Measurements from ENCODE around the gene INTS6. TPM values are rescaled to one million over a fixed set of nuclear protein-coding genes. Genes with fewer than 3 reads are reported as not detected.

INTS6 gene
- total and polyA plus RNA-seq, 5 donors from 2014 or later, result 19.3 to 62.0 (median 21.8) TPM

- Mint-ChIP-seq H3K9me3 (no peaks in the 10 kb centered on the region), H3K4me3 (no peak overlapping the region), H3K27me3 (no peaks in the 10 kb centered on the region), H3K27ac (no peak overlapping the region), H3K4me1 (no peaks in the 10 kb centered on the region), H3K36me3 (no peaks in the 10 kb centered on the region)
- Histone ChIP-seq H3K27ac (ENCODE audit: insufficient read depth, low read length, poor library complexity, severe bottlenecking) (no peak overlapping the region), H3K4me3 (ENCODE audit: low read depth, low read length) (no peak overlapping the region), H3K27me3 (ENCODE audit: control insufficient read depth, insufficient read depth, low read length) (no peaks in the 10 kb centered on the region), H3K36me3 (ENCODE audit: control insufficient read depth, insufficient read depth, low read length) (no peaks in the 10 kb centered on the region), H3K9me3 (ENCODE audit: control insufficient read depth in 2 of 2, low read length in 2 of 2) (no peaks in the 10 kb centered on the region), H3K4me1 (ENCODE audit: control insufficient read depth, insufficient read depth, low read length, poor library complexity, severe bottlenecking) (no peaks in the 10 kb centered on the region)
- ATAC-seq (ENCODE audit: low read depth in 2 of 2) (no peak), DNase-seq (no peak)
These were observed 130.0 kb downstream of the INTS6 start for GRCh38 chr13:51322826-51323225.

- Histone ChIP-seq H3K4me1 (ENCODE audit: control insufficient read depth, insufficient read depth, low read length, poor library complexity, severe bottlenecking) (no peaks in the 10 kb centered on the region), H3K36me3 (ENCODE audit: control insufficient read depth, insufficient read depth, low read length) (no peaks in the 10 kb centered on the region), H3K4me3 (ENCODE audit: low read depth, low read length) (no peak overlapping the region), H3K27me3 (ENCODE audit: control insufficient read depth, insufficient read depth, low read length) (no peaks in the 10 kb centered on the region), H3K9me3 (ENCODE audit: control insufficient read depth in 2 of 2, low read length in 2 of 2) (no peaks in the 10 kb centered on the region), H3K27ac (ENCODE audit: insufficient read depth, low read length, poor library complexity, severe bottlenecking) (no peak overlapping the region)
- DNase-seq (no peak), ATAC-seq (ENCODE audit: low read depth in 2 of 2) (no peak)
- Mint-ChIP-seq H3K9me3 (no peaks in the 10 kb centered on the region), H3K27ac (no peak overlapping the region), H3K36me3 (no peaks in the 10 kb centered on the region), H3K4me3 (no peak overlapping the region), H3K4me1 (no peaks in the 10 kb centered on the region), H3K27me3 (no peaks in the 10 kb centered on the region)
These were observed 131.0 kb downstream of the INTS6 start for GRCh38 chr13:51321836-51322235.

DNA sequence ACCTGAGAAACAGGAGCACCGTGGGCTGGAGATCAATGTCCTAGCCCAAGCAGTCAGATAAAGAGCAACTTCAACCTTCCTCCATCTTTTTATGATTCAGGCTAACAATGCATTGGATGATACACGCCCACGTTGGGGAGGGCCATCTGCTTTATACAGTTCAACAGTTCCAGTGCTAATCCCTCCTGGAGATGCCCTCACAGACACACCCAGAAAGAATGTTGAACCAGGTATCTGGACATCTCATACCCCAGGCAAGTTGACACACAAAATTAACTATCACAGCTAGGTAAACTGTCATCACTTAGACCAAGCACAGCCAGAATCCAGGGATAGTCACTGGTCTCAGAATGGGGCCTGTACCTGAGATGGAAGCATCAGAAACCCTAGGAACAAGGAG lies 134.0 kb downstream of the INTS6 start:
- H3K4me1 ChIP-seq (ENCODE audit: control insufficient read depth, insufficient read depth, low read length, poor library complexity, severe bottlenecking), result no peaks in the 10 kb centered on the region
- H3K27ac Mint-ChIP-seq, result no peak overlapping the region

DNA sequence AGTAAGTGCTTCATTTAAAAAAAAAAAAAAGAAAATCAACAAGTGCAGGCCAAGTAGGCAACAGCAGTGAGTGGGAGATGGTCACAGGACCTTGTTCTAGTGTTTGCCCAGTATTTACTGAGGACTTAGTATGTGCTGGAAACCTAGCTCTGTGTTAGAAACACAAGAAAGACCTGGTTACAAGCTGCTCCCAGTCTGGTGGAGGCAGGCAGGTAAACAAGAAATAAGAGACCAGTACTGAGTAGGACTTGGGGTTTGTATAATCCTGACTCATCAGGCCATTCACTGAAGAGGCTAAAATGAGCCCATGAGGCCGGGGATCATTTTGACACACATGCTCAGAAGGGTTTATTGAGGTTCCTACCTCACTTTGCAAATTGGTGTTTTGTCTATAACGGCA lies 134.8 kb downstream of the INTS6 start:
- Mint-ChIP-seq H3K9me3 (no peaks in the 10 kb centered on the region), H3K4me3 (no peak overlapping the region), H3K36me3 (no peaks in the 10 kb centered on the region), H3K27me3 (peaks cover 6% of the 10 kb centered on the region), H3K4me1 (no peaks in the 10 kb centered on the region), H3K27ac (no peak overlapping the region)
- DNase-seq (no peak), ATAC-seq (ENCODE audit: low read depth in 2 of 2) (no peak)
- H3K9me3 ChIP-seq (ENCODE audit: control insufficient read depth in 2 of 2, low read length in 2 of 2), result no peaks in the 10 kb centered on the region
- H3K36me3 ChIP-seq (ENCODE audit: control insufficient read depth, insufficient read depth, low read length), result no peaks in the 10 kb centered on the region
- no peak overlapping the region for H3K27ac ChIP-seq (ENCODE audit: insufficient read depth, low read length, poor library complexity, severe bottlenecking)
- peaks cover 2% of the 10 kb centered on the region for H3K27me3 ChIP-seq (ENCODE audit: control insufficient read depth, insufficient read depth, low read length)
- H3K4me1 ChIP-seq (ENCODE audit: control insufficient read depth, insufficient read depth, low read length, poor library complexity, severe bottlenecking), result no peaks in the 10 kb centered on the region
- no peak overlapping the region for H3K4me3 ChIP-seq (ENCODE audit: low read depth, low read length)

More for the DNA sequence above, 134.0 kb downstream of the INTS6 start:
- Histone ChIP-seq H3K27ac (ENCODE audit: insufficient read depth, low read length, poor library complexity, severe bottlenecking) (no peak overlapping the region), H3K36me3 (ENCODE audit: control insufficient read depth, insufficient read depth, low read length) (no peaks in the 10 kb centered on the region), H3K27me3 (ENCODE audit: control insufficient read depth, insufficient read depth, low read length) (no peaks in the 10 kb centered on the region), H3K9me3 (ENCODE audit: control insufficient read depth in 2 of 2, low read length in 2 of 2) (no peaks in the 10 kb centered on the region), H3K4me3 (ENCODE audit: low read depth, low read length) (no peak overlapping the region)
- Mint-ChIP-seq H3K9me3 (no peaks in the 10 kb centered on the region), H3K27me3 (no peaks in the 10 kb centered on the region), H3K4me3 (no peak overlapping the region), H3K36me3 (no peaks in the 10 kb centered on the region), H3K4me1 (no peaks in the 10 kb centered on the region)
- ATAC-seq (ENCODE audit: low read depth in 2 of 2), result no peak
- DNase-seq, result no peak

DNA sequence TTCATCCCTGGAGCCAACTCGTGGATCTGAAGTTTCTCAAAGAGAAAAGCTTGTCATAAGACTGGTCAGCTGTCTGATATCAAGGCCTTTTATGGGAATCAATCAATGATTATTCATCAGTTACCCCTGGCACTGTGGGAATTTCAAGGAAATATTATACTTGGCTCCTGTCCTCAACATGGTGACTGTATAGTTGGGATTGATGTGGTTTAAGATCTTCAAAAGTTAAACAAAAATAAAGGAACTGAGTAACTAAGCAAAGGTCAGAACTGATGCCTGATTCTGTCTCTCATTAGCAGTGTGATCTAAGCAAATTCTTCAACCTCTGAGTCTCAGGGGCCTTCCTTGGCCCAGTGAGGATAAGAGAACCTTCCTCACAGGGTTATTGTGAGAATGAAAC lies 135.6 kb downstream of the INTS6 start:
- Mint-ChIP-seq H3K9me3 (peaks cover 0 to under 1% (median 0%) of the 10 kb centered on the region in 7 donors), H3K27me3 (peaks cover 6% of the 10 kb centered on the region), H3K4me1 (no peaks in the 10 kb centered on the region), H3K4me3 (no peak overlapping the region), H3K27ac (no peak overlapping the region), H3K36me3 (no peaks in the 10 kb centered on the region)
- no peak overlapping the region for H3K27ac ChIP-seq (ENCODE audit: insufficient read depth, low read length, poor library complexity, severe bottlenecking)
- DNase-seq (no peak), ATAC-seq (ENCODE audit: low read depth in 2 of 2) (no peak)
- H3K27me3 ChIP-seq (ENCODE audit: control insufficient read depth, insufficient read depth, low read length), result peaks cover 2% of the 10 kb centered on the region
- no peaks in the 10 kb centered on the region for H3K36me3 ChIP-seq (ENCODE audit: control insufficient read depth, insufficient read depth, low read length)
- H3K9me3 ChIP-seq (ENCODE audit: control insufficient read depth in 2 of 2, low read length in 2 of 2), result no peaks in the 10 kb centered on the region
- H3K4me1 ChIP-seq (ENCODE audit: control insufficient read depth, insufficient read depth, low read length, poor library complexity, severe bottlenecking), result no peaks in the 10 kb centered on the region
- no peak overlapping the region for H3K4me3 ChIP-seq (ENCODE audit: low read depth, low read length)

DNA sequence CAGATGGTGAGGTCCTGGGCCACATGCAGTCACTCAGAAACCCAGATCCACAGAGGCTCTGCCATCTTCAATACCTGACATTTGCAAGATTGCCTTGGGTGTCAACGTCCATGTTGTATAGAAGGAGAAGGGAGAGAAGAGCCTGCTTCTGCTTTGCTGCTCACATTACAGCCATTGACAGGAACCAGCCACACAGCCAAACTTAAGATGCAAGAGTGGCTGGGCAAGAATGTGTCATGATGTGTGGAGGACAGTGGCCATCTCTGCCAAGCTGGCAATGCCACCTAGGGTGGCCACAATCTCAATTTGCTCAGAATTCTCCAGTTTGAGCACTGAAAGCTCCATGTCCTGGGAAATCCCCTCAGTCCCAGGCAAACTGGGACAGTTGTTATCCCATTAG lies 139.2 kb downstream of the INTS6 start:
- no peaks in the 10 kb centered on the region for H3K4me1 ChIP-seq (ENCODE audit: control insufficient read depth, insufficient read depth, low read length, poor library complexity, severe bottlenecking)
- Mint-ChIP-seq H3K36me3 (no peaks in the 10 kb centered on the region), H3K27ac (no peak overlapping the region), H3K27me3 (peaks cover 11% of the 10 kb centered on the region), H3K4me3 (no peak overlapping the region), H3K4me1 (no peaks in the 10 kb centered on the region), H3K9me3 (peaks cover 0 to 2% (median 0%) of the 10 kb centered on the region in 7 donors)
- H3K27me3 ChIP-seq (ENCODE audit: control insufficient read depth, insufficient read depth, low read length), result peaks cover 2% of the 10 kb centered on the region
- no peak for ATAC-seq (ENCODE audit: low read depth in 2 of 2)
- H3K27ac ChIP-seq (ENCODE audit: insufficient read depth, low read length, poor library complexity, severe bottlenecking), result no peak overlapping the region
- no peak overlapping the region for H3K4me3 ChIP-seq (ENCODE audit: low read depth, low read length)
- H3K9me3 ChIP-seq (ENCODE audit: control insufficient read depth in 2 of 2, low read length in 2 of 2), result no peaks in the 10 kb centered on the region
- DNase-seq, result no peak
- H3K36me3 ChIP-seq (ENCODE audit: control insufficient read depth, insufficient read depth, low read length), result no peaks in the 10 kb centered on the region

GRCh38 chr13:51311957-51312520 lies 140.8 kb downstream of the INTS6 start:
- H3K27me3 ChIP-seq (ENCODE audit: control insufficient read depth, insufficient read depth, low read length), result peaks cover 2% of the 10 kb centered on the region
- Mint-ChIP-seq H3K27me3 (peaks cover 17% of the 10 kb centered on the region), H3K4me3 (no peak overlapping the region), H3K36me3 (no peaks in the 10 kb centered on the region), H3K27ac (no peak overlapping the region), H3K4me1 (no peaks in the 10 kb centered on the region), H3K9me3 (peaks cover 0 to 2% (median 0%) of the 10 kb centered on the region in 7 donors)
- no peaks in the 10 kb centered on the region for H3K4me1 ChIP-seq (ENCODE audit: control insufficient read depth, insufficient read depth, low read length, poor library complexity, severe bottlenecking)
- ATAC-seq (ENCODE audit: low read depth in 2 of 2) (no peak), DNase-seq (no peak)
- no peaks in the 10 kb centered on the region for H3K9me3 ChIP-seq (ENCODE audit: control insufficient read depth in 2 of 2, low read length in 2 of 2)
- no peaks in the 10 kb centered on the region for H3K36me3 ChIP-seq (ENCODE audit: control insufficient read depth, insufficient read depth, low read length)
- H3K4me3 ChIP-seq (ENCODE audit: low read depth, low read length), result no peak overlapping the region
- H3K27ac ChIP-seq (ENCODE audit: insufficient read depth, low read length, poor library complexity, severe bottlenecking), result no peak overlapping the region

Measured in CD4-positive, CD25-positive, alpha-beta regulatory T cell (primary cell).